Skeletal muscle satellite cell (primary cell): ENCODE data around the gene WDR7. TPM values are rescaled to one million over a fixed set of nuclear protein-coding genes. Genes with fewer than 3 reads are reported as not detected.

Source experiments
- small RNA-seq: library from RNA; depleted of rRNA; stranded (forward); fragments of <200 nt; gene quantifications from one replicate; pipeline ENCODE3, GENCODE V24; 2012

The WDR7 gene

Small RNA genes lying within 50 kb of the gene (small RNA-seq; reads per million reads assigned to genes)
- gene RF00012 (not detected), gene RF00019 (not detected)
